ENCODE measurements around the gene THUMPD2.

GRCh38 chr2:39772086-39772811 is 6.8 kb downstream of the THUMPD2 start:
- TF ChIP-seq POLR2A (IDR thresholded peaks at IDR 0.05), result no peak
- TF ChIP-seq, protein P1, sequence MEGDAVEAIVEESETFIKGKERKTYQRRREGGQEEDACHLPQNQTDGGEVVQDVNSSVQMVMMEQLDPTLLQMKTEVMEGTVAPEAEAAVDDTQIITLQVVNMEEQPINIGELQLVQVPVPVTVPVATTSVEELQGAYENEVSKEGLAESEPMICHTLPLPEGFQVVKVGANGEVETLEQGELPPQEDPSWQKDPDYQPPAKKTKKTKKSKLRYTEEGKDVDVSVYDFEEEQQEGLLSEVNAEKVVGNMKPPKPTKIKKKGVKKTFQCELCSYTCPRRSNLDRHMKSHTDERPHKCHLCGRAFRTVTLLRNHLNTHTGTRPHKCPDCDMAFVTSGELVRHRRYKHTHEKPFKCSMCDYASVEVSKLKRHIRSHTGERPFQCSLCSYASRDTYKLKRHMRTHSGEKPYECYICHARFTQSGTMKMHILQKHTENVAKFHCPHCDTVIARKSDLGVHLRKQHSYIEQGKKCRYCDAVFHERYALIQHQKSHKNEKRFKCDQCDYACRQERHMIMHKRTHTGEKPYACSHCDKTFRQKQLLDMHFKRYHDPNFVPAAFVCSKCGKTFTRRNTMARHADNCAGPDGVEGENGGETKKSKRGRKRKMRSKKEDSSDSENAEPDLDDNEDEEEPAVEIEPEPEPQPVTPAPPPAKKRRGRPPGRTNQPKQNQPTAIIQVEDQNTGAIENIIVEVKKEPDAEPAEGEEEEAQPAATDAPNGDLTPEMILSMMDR (IDR thresholded peaks at IDR 0.05), result no peak
- TF ChIP-seq POLR2AphosphoS5 (IDR thresholded peaks at IDR 0.05), result no peak

Measured in sigmoid colon (tissue), 4 donors.